MM.1S (cell line): Measurements from ENCODE around the gene ZNF526.

Experiments
- DNase-seq: peaks from one replicate; pipeline ENCODE4 v3.0.0-alpha.2; 2015
- H2AFZ ChIP-seq: fragments of 300-600 bp; sonication (generic); 2 replicates; pipeline ENCODE4 v1.6.0; 2016; ENCODE audit warnings: antibody characterized with exemption, low read length
- H3F3A ChIP-seq: fragments of 300-600 bp; sonication (generic); 2 replicates; pipeline ENCODE4 v1.6.1; 2016; ENCODE audit warnings: mild to moderate bottlenecking, antibody characterized with exemption, low read length, moderate library complexity, mixed read lengths; ENCODE audit not compliant: insufficient read depth
- H3K27ac ChIP-seq: fragments of 300-600 bp; sonication (generic); 2 replicates; pipeline ENCODE4 v1.5.1; 2016; ENCODE audit warnings: mild to moderate bottlenecking, low read length
- H3K27me3 ChIP-seq: fragments of 300-600 bp; sonication (generic); replicated peaks from 2 replicates; pipeline ENCODE4 v1.6.0; 2016; ENCODE audit warnings: low read length; ENCODE audit not compliant: insufficient read depth
- H3K36me3 ChIP-seq: fragments of 300-600 bp; sonication (generic); replicated peaks from 2 replicates; pipeline ENCODE4 v1.6.1; 2016; ENCODE audit warnings: mild to moderate bottlenecking, low read length, mixed read lengths; ENCODE audit not compliant: insufficient read depth
- H3K4me1 ChIP-seq: fragments of 300-600 bp; sonication (generic); 2 replicates; pipeline ENCODE4 v1.6.1; 2016; ENCODE audit warnings: low read length, mixed read lengths
- H3K4me2 ChIP-seq: fragments of 300-600 bp; sonication (generic); 2 replicates; pipeline ENCODE4 v1.6.0; 2016; ENCODE audit warnings: low read depth, low read length
- H3K4me3 ChIP-seq: fragments of 300-600 bp; sonication (generic); 2 replicates; pipeline ENCODE4 v1.5.1; 2016; ENCODE audit warnings: low read length, mixed read lengths
- H3K79me2 ChIP-seq: fragments of 300-600 bp; sonication (generic); 2 replicates; pipeline ENCODE4 v1.6.1; 2016; ENCODE audit warnings: mixed run types, low read length, mixed read lengths
- H3K9ac ChIP-seq: fragments of 300-600 bp; sonication (generic); 2 replicates; pipeline ENCODE4 v1.6.1; 2016; ENCODE audit warnings: low read length, mixed read lengths
- H3K9me2 ChIP-seq: fragments of 300-600 bp; sonication (generic); replicated peaks from 2 replicates; pipeline ENCODE4 v1.6.1; 2016; ENCODE audit warnings: mild to moderate bottlenecking, low read length, mixed read lengths; ENCODE audit not compliant: insufficient read depth
- H3K9me3 ChIP-seq: fragments of 300-600 bp; sonication (generic); replicated peaks from 2 replicates; pipeline ENCODE4 v1.6.1; 2016; ENCODE audit warnings: mild to moderate bottlenecking, low read length, mixed read lengths; ENCODE audit not compliant: insufficient read depth
- H4K20me1 ChIP-seq: fragments of 300-600 bp; sonication (generic); 2 replicates; pipeline ENCODE4 v1.6.1; 2016; ENCODE audit warnings: mild to moderate bottlenecking, low read length, moderate library complexity, mixed read lengths; ENCODE audit not compliant: insufficient read depth
- EZH2 ChIP-seq: fragments of 300-600 bp; sonication (generic); optimal IDR thresholded peaks from 2 replicates; pipeline ENCODE3; 2017; ENCODE audit warnings: low read depth, mild to moderate bottlenecking, antibody characterized with exemption, low read length, mixed read lengths
- EZH2phosphoT487 ChIP-seq: fragments of 300-600 bp; sonication (generic); IDR thresholded peaks from 2 replicates; pipeline ENCODE4 v1.6.1; 2018; ENCODE audit warnings: antibody characterized with exemption, low read length
- TF ChIP-seq, protein P1 (sequence below): fragments of 300-600 bp; sonication (generic); IDR thresholded peaks from 2 replicates; pipeline ENCODE4 v1.5.1; 2016; ENCODE audit warnings: antibody characterized with exemption, low read length, mixed read lengths

The ZNF526 gene

DNA sequence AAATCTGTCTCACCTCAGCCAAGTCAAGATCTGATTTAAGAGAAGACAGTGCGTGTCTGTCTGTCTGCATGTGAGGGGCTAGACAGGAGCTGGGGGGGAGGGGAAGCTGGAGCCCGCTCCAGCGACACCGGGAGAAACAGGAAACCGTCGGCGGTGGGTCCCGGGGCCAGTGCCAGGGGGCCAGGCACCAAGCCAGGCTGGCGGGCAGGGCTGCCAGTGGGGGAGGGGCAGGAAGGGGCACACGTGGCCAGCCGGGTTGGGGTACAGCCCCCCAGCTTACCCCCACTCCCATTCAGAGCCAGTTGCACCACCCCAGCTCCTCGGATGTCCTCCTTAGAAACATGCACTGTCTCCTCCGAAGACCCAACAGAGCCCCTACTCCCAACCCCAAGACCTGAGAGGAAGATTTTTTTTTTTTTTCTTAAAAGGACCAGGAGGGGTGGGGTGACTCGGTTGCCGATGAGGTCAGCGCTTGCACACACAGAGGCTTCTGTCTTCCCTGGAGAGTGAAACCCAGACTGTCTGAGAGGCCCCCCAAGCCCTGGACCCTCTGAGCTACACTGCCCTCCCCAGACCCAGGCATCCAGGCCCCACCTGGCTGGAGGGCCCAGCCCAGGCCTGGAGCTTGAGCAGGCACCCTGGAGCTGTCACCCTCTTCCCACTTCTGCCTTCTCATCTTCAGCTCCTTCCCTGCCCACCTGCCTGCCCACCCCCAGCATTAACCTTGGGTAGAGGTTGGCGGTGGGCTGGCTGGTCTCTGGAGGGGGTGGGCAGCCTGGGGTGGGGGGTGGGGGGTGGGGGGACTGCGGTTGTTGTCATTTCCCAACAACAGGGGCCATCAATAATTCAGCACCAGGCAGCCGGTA, 30.8 kb downstream of the ZNF526 start:
- H3K79me2 ChIP-seq, result peaks cover 29% of the 10 kb centered on the region
- peak; percentile 4 for DNase-seq
- H3K9me3 ChIP-seq, result no peaks in the 10 kb centered on the region
- H3F3A ChIP-seq, result peaks cover 6% of the 10 kb centered on the region
- H3K4me3 ChIP-seq, result no peak overlapping the region
- H3K9ac ChIP-seq, result no peak overlapping the region
- H2AFZ ChIP-seq, result no peak overlapping the region
- 0 out of 2 replicates have a peak, but pooled peaks cover 8% of the 10 kb centered on the region for H3K4me1 ChIP-seq
- no peaks in the 10 kb centered on the region for H4K20me1 ChIP-seq
- H3K9me2 ChIP-seq, result no peaks in the 10 kb centered on the region
- no peak overlapping the region for H3K27ac ChIP-seq
- H3K36me3 ChIP-seq, result no peaks in the 10 kb centered on the region
- H3K27me3 ChIP-seq, result peaks cover 2% of the 10 kb centered on the region; the same call in 1 of the 2 replicates
- no peak overlapping the region for H3K4me2 ChIP-seq
- TF ChIP-seq, protein P1, sequence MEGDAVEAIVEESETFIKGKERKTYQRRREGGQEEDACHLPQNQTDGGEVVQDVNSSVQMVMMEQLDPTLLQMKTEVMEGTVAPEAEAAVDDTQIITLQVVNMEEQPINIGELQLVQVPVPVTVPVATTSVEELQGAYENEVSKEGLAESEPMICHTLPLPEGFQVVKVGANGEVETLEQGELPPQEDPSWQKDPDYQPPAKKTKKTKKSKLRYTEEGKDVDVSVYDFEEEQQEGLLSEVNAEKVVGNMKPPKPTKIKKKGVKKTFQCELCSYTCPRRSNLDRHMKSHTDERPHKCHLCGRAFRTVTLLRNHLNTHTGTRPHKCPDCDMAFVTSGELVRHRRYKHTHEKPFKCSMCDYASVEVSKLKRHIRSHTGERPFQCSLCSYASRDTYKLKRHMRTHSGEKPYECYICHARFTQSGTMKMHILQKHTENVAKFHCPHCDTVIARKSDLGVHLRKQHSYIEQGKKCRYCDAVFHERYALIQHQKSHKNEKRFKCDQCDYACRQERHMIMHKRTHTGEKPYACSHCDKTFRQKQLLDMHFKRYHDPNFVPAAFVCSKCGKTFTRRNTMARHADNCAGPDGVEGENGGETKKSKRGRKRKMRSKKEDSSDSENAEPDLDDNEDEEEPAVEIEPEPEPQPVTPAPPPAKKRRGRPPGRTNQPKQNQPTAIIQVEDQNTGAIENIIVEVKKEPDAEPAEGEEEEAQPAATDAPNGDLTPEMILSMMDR, result no peak
- TF ChIP-seq EZH2 (no peak), EZH2phosphoT487 (no peak)

DNA sequence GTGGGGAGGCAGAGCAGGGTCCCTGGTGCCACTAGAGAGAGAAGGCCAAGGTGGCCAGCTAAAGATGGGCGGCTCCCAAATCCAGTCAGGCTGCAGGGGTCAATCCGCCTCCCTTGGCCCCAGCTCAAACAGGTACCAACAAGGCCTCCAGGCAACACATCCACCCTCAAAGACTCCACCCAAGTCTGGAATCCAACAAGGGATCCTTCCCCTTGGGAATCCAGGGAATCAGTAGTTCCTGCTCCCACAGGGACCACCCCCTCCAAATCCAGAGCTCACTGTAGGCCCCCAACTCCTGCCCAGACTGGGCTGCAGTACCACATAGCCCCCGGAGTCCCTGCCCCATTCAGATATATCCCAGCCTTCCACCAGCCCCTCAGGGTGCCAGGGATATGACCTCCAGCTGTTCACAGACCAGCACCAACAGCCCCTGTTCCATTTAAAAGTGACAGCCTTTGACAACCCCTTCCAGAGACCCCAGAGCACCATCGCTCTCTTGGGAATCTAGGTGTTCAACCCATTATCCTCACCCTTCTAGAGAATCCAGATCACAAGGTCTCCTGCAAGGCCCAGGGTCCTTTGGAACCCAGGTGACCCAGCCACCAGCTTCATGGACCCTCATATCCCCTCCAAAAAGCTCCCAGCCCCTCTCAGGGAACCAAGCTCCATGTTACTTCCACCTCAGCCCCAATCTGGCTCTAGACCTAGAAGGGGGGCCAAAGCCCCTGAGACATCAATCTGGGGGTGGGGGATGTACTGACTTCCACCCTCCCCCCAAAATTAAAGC, 31.7 kb downstream of the ZNF526 start:
- DNase-seq, result peak; percentile 5
- Histone ChIP-seq H3K27ac (no peak overlapping the region), H4K20me1 (no peaks in the 10 kb centered on the region)

More for the DNA sequence above, 31.7 kb downstream of the ZNF526 start:
- no peaks in the 10 kb centered on the region for H3K9me2 ChIP-seq
- peaks cover 9% of the 10 kb centered on the region for H3K27me3 ChIP-seq
- no peaks in the 10 kb centered on the region for H3K36me3 ChIP-seq
- H3K79me2 ChIP-seq, result peaks cover 29% of the 10 kb centered on the region
- H3K4me1 ChIP-seq, result 0 out of 2 replicates have a peak, but pooled peaks cover 8% of the 10 kb centered on the region
- no peaks in the 10 kb centered on the region for H3K9me3 ChIP-seq
- no peak overlapping the region for H3K4me3 ChIP-seq
- H2AFZ ChIP-seq, result no peak overlapping the region
- H3K4me2 ChIP-seq, result no peak overlapping the region
- no peak overlapping the region for H3K9ac ChIP-seq
- no peak for TF ChIP-seq EZH2phosphoT487
- no peak for TF ChIP-seq EZH2
- TF ChIP-seq, protein P1, result no peak
- peaks cover under 1% of the 10 kb centered on the region; the same call in 1 of the 2 replicates for H3F3A ChIP-seq
